Suprapubic skin (tissue), 4 donors: ENCODE measurements around the gene DYNC2LI1. TPM values are rescaled to one million over a fixed set of nuclear protein-coding genes. Genes with fewer than 3 reads are reported as not detected.
"Not testable (repeated sequence)": the region's sequence is repeated elsewhere in the genome, so short reads cannot be mapped to it uniquely, and the experiment has no call there.

Experiments used
- DNase-seq, 2 donors: peaks; one replicate each; pipeline ENCODE4 v3.0.0-alpha.2; 2019; ENCODE audit warnings: low spot score in 2 of 2
- H3K27ac ChIP-seq: fragments of 200-600 bp; sonication (generic); one replicate; pipeline ENCODE4 v1.5.1; 2019
- H3K27me3 ChIP-seq: fragments of 200-600 bp; sonication (generic); one replicate; pipeline ENCODE4 v1.5.1; 2019
- H3K36me3 ChIP-seq: fragments of 200-600 bp; sonication (generic); one replicate; pipeline ENCODE4 v1.5.1; 2019
- H3K4me1 ChIP-seq: fragments of 200-600 bp; sonication (generic); one replicate; pipeline ENCODE4 v1.5.1; 2019
- H3K4me3 ChIP-seq: fragments of 200-600 bp; sonication (generic); one replicate; pipeline ENCODE4 v1.5.1; 2019; ENCODE audit warnings: mild to moderate bottlenecking
- H3K9me3 ChIP-seq: fragments of 200-600 bp; sonication (generic); one replicate; pipeline ENCODE4 v1.5.1; 2019
- CTCF ChIP-seq, 2 donors: fragments of 200-600 bp in 1 of 2; fragments of 450-650 bp in 1 of 2; sonication (generic) in 1 of 2; IDR thresholded peaks; one replicate each; pipeline ENCODE4 v1.5.1; 2016 to 2019; ENCODE audit warnings: antibody characterized with exemption in 2 of 2, mild to moderate bottlenecking in 1 of 2, moderate library complexity in 1 of 2
- EP300 ChIP-seq: sonication (generic); formaldehyde crosslinking; IDR thresholded peaks from one replicate; pipeline ENCODE4 v1.6.1; 2017; ENCODE audit warnings: antibody characterized with exemption
- POLR2A ChIP-seq, 2 donors: fragments of 450-650 bp; IDR thresholded peaks; one replicate each; pipeline ENCODE4 v1.6.1; 2017; ENCODE audit warnings: antibody characterized with exemption in 2 of 2, mild to moderate bottlenecking in 2 of 2, moderate library complexity in 2 of 2
- POLR2AphosphoS5 ChIP-seq, 3 donors: sonication (generic); formaldehyde crosslinking; IDR thresholded peaks; one replicate each; pipeline ENCODE4 v1.6.1; 2017; ENCODE audit warnings: antibody characterized with exemption in 3 of 3
- WGBS: methylation state at CpG from one replicate; pipeline ENCODE4 v1.1.5; 2018; 5-methylcytosine and 5-hydroxymethylcytosine counted together
- total RNA-seq, 4 donors: library from RNA; depleted of rRNA; stranded (reverse); fragments of >200 nt; gene quantifications; one replicate each; pipeline ENCODE4 v1.1.0, GENCODE V29; 2016

The DYNC2LI1 gene
- total RNA-seq, result 10 to 100 TPM in 3 of 4 donors, 1 to 10 TPM in 1; 9.8 to 48.9 (median 21.2) TPM

- whole genome bisulfite sequencing, result under 1% methylated on average over 30 of the region's 31 CpGs
- H3K4me1 ChIP-seq, result peaks cover 8% of the 10 kb centered on the region
- peak within 1 kb of the TSS; percentile 85 for H3K4me3 ChIP-seq
- H3K36me3 ChIP-seq, result peaks cover 17% of the 10 kb centered on the region
- H3K9me3 ChIP-seq, result no peaks in the 10 kb centered on the region
- DNase-seq, result peak; percentile 92 to 93
- H3K27ac ChIP-seq, result peak within 1 kb of the TSS; percentile 89
- H3K27me3 ChIP-seq, result no peaks in the 10 kb centered on the region
- TF ChIP-seq POLR2A (IDR thresholded peaks at IDR 0.05), result peak in 1 of 2 donors; percentile 27
- TF ChIP-seq EP300, result no peak
- no peak for TF ChIP-seq CTCF (IDR thresholded peaks at IDR 0.05)
- TF ChIP-seq POLR2AphosphoS5 (IDR thresholded peaks at IDR 0.05), result peak in 1 of 3 donors; percentile 66
Observed at GRCh38 chr2:43773876-43774613, at the start of gene DYNC2LI1. TSS of gene DYNC2LI1 (plus strand) at chr2:43774039. CDS start at chr2:43774139, 100 bp downstream.

GRCh38 chr2:43724728-43725526 lies 48.9 kb upstream of the DYNC2LI1 start:
- Histone ChIP-seq H3K4me3 (no peak overlapping the region), H3K9me3 (no peaks in the 10 kb centered on the region), H3K36me3 (peaks cover 3% of the 10 kb centered on the region), H3K4me1 (no peaks in the 10 kb centered on the region), H3K27ac (no peak overlapping the region), H3K27me3 (no peaks in the 10 kb centered on the region)
- 77% methylated on average over 4 of the region's 4 CpGs for WGBS
- DNase-seq, result no peak
- TF ChIP-seq CTCF (IDR thresholded peaks at IDR 0.05) (no peak), EP300 (no peak), POLR2A (IDR thresholded peaks at IDR 0.05) (no peak)

DNA sequence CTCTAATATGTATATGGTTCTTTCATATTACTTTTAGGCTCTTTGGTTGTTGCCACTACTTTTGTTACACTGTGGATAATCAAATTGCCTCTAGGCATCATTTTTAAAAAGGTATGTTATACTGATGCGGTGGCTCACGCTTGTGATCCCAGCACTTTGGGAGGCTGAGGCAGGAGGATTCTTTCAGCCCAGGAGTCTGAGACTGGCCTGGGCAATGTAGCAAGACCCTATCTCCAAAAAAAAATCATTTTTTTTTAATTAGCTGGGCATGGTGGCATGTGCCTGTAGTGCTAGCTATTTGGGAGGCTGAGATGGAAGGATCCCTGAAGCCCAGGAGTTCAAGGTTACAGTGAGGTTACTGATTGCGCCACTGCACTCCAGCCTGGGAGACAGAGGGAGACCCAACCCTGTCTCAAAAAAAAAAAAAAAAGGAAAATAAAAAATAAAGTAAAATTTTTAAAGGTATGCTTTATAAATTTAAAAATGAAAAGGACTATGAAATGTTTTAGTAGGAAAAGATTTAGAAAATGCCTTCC lies 48.1 kb upstream of the DYNC2LI1 start:
- no peaks in the 10 kb centered on the region for H3K9me3 ChIP-seq
- H3K4me1 ChIP-seq, result no peaks in the 10 kb centered on the region
- peaks cover 3% of the 10 kb centered on the region for H3K36me3 ChIP-seq
- H3K27ac ChIP-seq, result no peak overlapping the region
- WGBS, result 91% methylated on average over 3 of the region's 3 CpGs
- H3K27me3 ChIP-seq, result no peaks in the 10 kb centered on the region
- no peak for DNase-seq
- no peak for TF ChIP-seq POLR2AphosphoS5 (IDR thresholded peaks at IDR 0.05)
- TF ChIP-seq EP300, result no peak
- TF ChIP-seq CTCF (IDR thresholded peaks at IDR 0.05), result no peak
- TF ChIP-seq POLR2A (IDR thresholded peaks at IDR 0.05), result no peak
- no peak overlapping the region for H3K4me3 ChIP-seq

GRCh38 chr2:43726961-43727633 lies 46.7 kb upstream of the DYNC2LI1 start:
- H3K36me3 ChIP-seq, H3K27ac ChIP-seq, H3K9me3 ChIP-seq, DNase-seq, H3K4me1 ChIP-seq, H3K27me3 ChIP-seq, H3K4me3 ChIP-seq: not testable (repeated sequence)
- WGBS, result 69% methylated on average over 14 of the region's 14 CpGs

- Histone ChIP-seq H3K36me3 (peaks cover 3% of the 10 kb centered on the region), H3K4me1 (no peaks in the 10 kb centered on the region), H3K27ac (no peak overlapping the region), H3K9me3 (no peaks in the 10 kb centered on the region), H3K4me3 (no peak overlapping the region), H3K27me3 (no peaks in the 10 kb centered on the region)
- no peak for DNase-seq
- WGBS, result 96% methylated on average over 2 of the region's 2 CpGs
- no peak for TF ChIP-seq POLR2AphosphoS5 (IDR thresholded peaks at IDR 0.05)
- no peak for TF ChIP-seq EP300
- TF ChIP-seq CTCF (IDR thresholded peaks at IDR 0.05), result no peak
- no peak for TF ChIP-seq POLR2A (IDR thresholded peaks at IDR 0.05)
Observed at GRCh38 chr2:43727634-43728014, 46.2 kb upstream of the DYNC2LI1 start.
